GM23338 (cell line): ENCODE results near the gene CFAP77. TPM values are rescaled to one million over a fixed set of nuclear protein-coding genes. Genes with fewer than 3 reads are reported as not detected.

Source experiments
- ATAC-seq: fragments of 200-7000 bp; cut with Tn5 transposase; 3 replicates; pipeline ENCODE4 v1.9.1; 2020
- DNase-seq: peaks from one replicate; pipeline ENCODE4 v3.0.0-alpha.2; 2015; ENCODE audit warnings: low spot score
- H2AFZ ChIP-seq: fragments of 200-600 bp; sonication (generic); 2 replicates; pipeline ENCODE4 v1.8.0; 2016; ENCODE audit warnings: antibody characterized with exemption, mild to moderate bottlenecking, moderate library complexity
- H3F3A ChIP-seq: fragments of 200-600 bp; sonication (generic); replicated peaks from 2 replicates; pipeline ENCODE4 v1.8.0; 2017; ENCODE audit warnings: antibody characterized with exemption, mixed run types, low read depth
- H3K27ac ChIP-seq: fragments of 200-600 bp; sonication (generic); 2 replicates; pipeline ENCODE4 v1.6.1; 2016; ENCODE audit warnings: low read depth
- H3K27me3 ChIP-seq: fragments of 200-600 bp; sonication (generic); 2 replicates; pipeline ENCODE4 v1.8.0; 2016; ENCODE audit warnings: mild to moderate bottlenecking, mixed run types, moderate library complexity; ENCODE audit not compliant: insufficient read depth
- H3K36me3 ChIP-seq: fragments of 200-600 bp; sonication (generic); 2 replicates; pipeline ENCODE4 v1.8.0; 2016; ENCODE audit warnings: mild to moderate bottlenecking; ENCODE audit not compliant: insufficient read depth
- H3K4me1 ChIP-seq: fragments of 200-600 bp; sonication (generic); 2 replicates; pipeline ENCODE4 v1.8.0; 2016; ENCODE audit warnings: mild to moderate bottlenecking, moderate library complexity; ENCODE audit not compliant: insufficient read depth
- H3K4me2 ChIP-seq: fragments of 200-600 bp; sonication (generic); 2 replicates; pipeline ENCODE4 v1.7.1; 2017; ENCODE audit warnings: mixed run types
- H3K4me3 ChIP-seq: fragments of 200-600 bp; sonication (generic); 2 replicates; pipeline ENCODE4 v1.6.1; 2016; ENCODE audit warnings: mixed run types
- H3K79me2 ChIP-seq: fragments of 200-600 bp; sonication (generic); replicated peaks from 2 replicates; pipeline ENCODE4 v1.8.0; 2017; ENCODE audit warnings: mild to moderate bottlenecking; ENCODE audit not compliant: insufficient read depth
- H3K9me2 ChIP-seq: fragments of 200-600 bp; sonication (generic); 2 replicates; pipeline ENCODE4 v1.8.0; 2017; ENCODE audit not compliant: insufficient read depth
- H4K20me1 ChIP-seq: fragments of 200-600 bp; sonication (generic); replicated peaks from 2 replicates; pipeline ENCODE4 v1.8.0; 2017; ENCODE audit warnings: mild to moderate bottlenecking; ENCODE audit not compliant: insufficient read depth
- H3K27ac Mint-ChIP-seq: 2 replicates; pipeline ENCODE4 v1.8.0; 2020; ENCODE audit warnings: inconsistent platforms, mild to moderate bottlenecking, moderate library complexity, mixed read lengths
- H3K27me3 Mint-ChIP-seq: 3 replicates; pipeline ENCODE4 v1.8.0; 2022; ENCODE audit warnings: low read depth, mild to moderate bottlenecking, moderate library complexity, mixed read lengths, inconsistent platforms; ENCODE audit not compliant: insufficient read depth, poor library complexity
- H3K36me3 Mint-ChIP-seq: 3 replicates; pipeline ENCODE4 v1.8.0; 2021; ENCODE audit warnings: low read depth, mild to moderate bottlenecking, inconsistent platforms, moderate library complexity, mixed read lengths
- H3K4me1 Mint-ChIP-seq: 3 replicates; pipeline ENCODE4 v1.8.0; 2020; ENCODE audit warnings: mild to moderate bottlenecking, inconsistent platforms, mixed read lengths
- H3K4me3 Mint-ChIP-seq: 3 replicates; pipeline ENCODE4 v1.8.0; 2021; ENCODE audit warnings: moderate library complexity, mild to moderate bottlenecking, inconsistent platforms, mixed read lengths
- H3K9me3 Mint-ChIP-seq: 3 replicates; pipeline ENCODE4 v1.8.0; 2020; ENCODE audit warnings: moderate library complexity, mild to moderate bottlenecking, inconsistent platforms, mixed read lengths
- CTCF ChIP-seq, 2 experiments: fragments of 200-600 bp in 1 of 2; sonication (generic) in 1 of 2; conservative IDR thresholded peaks; 2 replicates each; pipeline versions ENCODE4 v1.5.1 to v1.6.1; 2016 to 2017; ENCODE audit warnings: antibody characterized with exemption in 2 of 2, low read depth in 2 of 2, mild to moderate bottlenecking in 2 of 2, moderate library complexity in 1 of 2
- EZH2phosphoT487 ChIP-seq: fragments of 200-600 bp; sonication (generic); IDR thresholded peaks from one replicate; pipeline ENCODE4 v1.8.1; 2018; ENCODE audit warnings: antibody characterized with exemption; ENCODE audit not compliant: unreplicated experiment
- JUNB ChIP-seq: IDR thresholded peaks from one replicate; pipeline ENCODE4 v1.6.1; 2016; ENCODE audit warnings: antibody characterized with exemption; ENCODE audit not compliant: unreplicated experiment
- NANOG ChIP-seq: IDR thresholded peaks from 2 replicates; pipeline ENCODE4 v1.6.1; 2016; ENCODE audit warnings: antibody characterized with exemption, borderline replicate concordance
- POLR2AphosphoS5 ChIP-seq: IDR thresholded peaks from 2 replicates; pipeline ENCODE4 v1.6.1; 2016; ENCODE audit warnings: antibody characterized with exemption, low read depth
- STAT1 ChIP-seq: IDR thresholded peaks from one replicate; pipeline ENCODE4 v1.6.1; 2016; ENCODE audit warnings: antibody characterized with exemption; ENCODE audit not compliant: unreplicated experiment
- ZNF114 ChIP-seq: fragments of 250-450 bp; sonication (Bioruptor Pico); IDR thresholded peaks from 2 replicates; pipeline ENCODE4 v1.5.0; 2020; ENCODE audit warnings: mild to moderate bottlenecking, moderate library complexity
- ZNF331 ChIP-seq: fragments of 250-450 bp; sonication (Bioruptor Pico); IDR thresholded peaks from 2 replicates; pipeline ENCODE4 v1.5.0; 2020; ENCODE audit warnings: low read depth, mild to moderate bottlenecking, moderate library complexity
- ZNF462 ChIP-seq: fragments of 250-450 bp; sonication (Bioruptor Pico); IDR thresholded peaks from 2 replicates; pipeline ENCODE4 v1.5.0; 2020; ENCODE audit warnings: mild to moderate bottlenecking, moderate library complexity
- polyA plus RNA-seq: library from polyadenylated mRNA; unstranded; fragments of >200 nt; fragmentation: Nextera tagmentation; extraction: Ambion mirVana; gene quantifications from 2 replicates; pipeline ENCODE4 v1.2.1, GENCODE V29; 2016
- total RNA-seq: library from RNA; depleted of rRNA; stranded (reverse); fragments of >200 nt; shearing (Covaris generic); gene quantifications from 2 replicates; pipeline ENCODE4 v1.2.3, GENCODE V29; 2014
- TF ChIP-seq, protein P1 (sequence below): IDR thresholded peaks from 2 replicates; pipeline ENCODE4 v1.6.1; 2016; ENCODE audit warnings: antibody characterized with exemption

The CFAP77 gene
- total and polyA plus RNA-seq, 2 experiments from 2014 or later = 0.97 to 1.3 TPM

GRCh38 chr9:132534832-132535231, 124.8 kb downstream of the CFAP77 start:
- H3K4me3 Mint-ChIP-seq = no peak overlapping the region
- no peaks in the 10 kb centered on the region for H3K79me2 ChIP-seq
- H4K20me1 ChIP-seq = no peaks in the 10 kb centered on the region
- H3K9me3 Mint-ChIP-seq = peaks cover 28% of the 10 kb centered on the region
- TF ChIP-seq ZNF114 (CRISPR knock-in tag) = no peak
- TF ChIP-seq STAT1 = no peak
- TF ChIP-seq, protein P1, sequence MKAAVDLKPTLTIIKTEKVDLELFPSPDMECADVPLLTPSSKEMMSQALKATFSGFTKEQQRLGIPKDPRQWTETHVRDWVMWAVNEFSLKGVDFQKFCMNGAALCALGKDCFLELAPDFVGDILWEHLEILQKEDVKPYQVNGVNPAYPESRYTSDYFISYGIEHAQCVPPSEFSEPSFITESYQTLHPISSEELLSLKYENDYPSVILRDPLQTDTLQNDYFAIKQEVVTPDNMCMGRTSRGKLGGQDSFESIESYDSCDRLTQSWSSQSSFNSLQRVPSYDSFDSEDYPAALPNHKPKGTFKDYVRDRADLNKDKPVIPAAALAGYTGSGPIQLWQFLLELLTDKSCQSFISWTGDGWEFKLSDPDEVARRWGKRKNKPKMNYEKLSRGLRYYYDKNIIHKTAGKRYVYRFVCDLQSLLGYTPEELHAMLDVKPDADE = no peak
- TF ChIP-seq JUNB = no peak
- no peak for TF ChIP-seq EZH2phosphoT487
- no peak for TF ChIP-seq POLR2AphosphoS5
- no peak for TF ChIP-seq ZNF331 (CRISPR knock-in tag)
- TF ChIP-seq CTCF (conservative IDR thresholded peaks at IDR 0.05; ENCODE audit: low read depth in 2 of 2) = no peak
- TF ChIP-seq NANOG = no peak
- TF ChIP-seq ZNF462 (CRISPR knock-in tag) = no peak
- no peak overlapping the region for H2AFZ ChIP-seq
- H3K4me1 Mint-ChIP-seq = peaks cover 6% of the 10 kb centered on the region
- H3K4me1 ChIP-seq = peaks cover 12% of the 10 kb centered on the region; the same call in 1 of the 2 replicates
- H3K9me2 ChIP-seq = 0 out of 2 replicates have a peak, but pooled peaks cover 4% of the 10 kb centered on the region
- peaks cover 10% of the 10 kb centered on the region for H3K27me3 Mint-ChIP-seq
- H3K27ac ChIP-seq = no peak overlapping the region
- DNase-seq (no peak), ATAC-seq (no peak)
- no peak overlapping the region for H3K4me2 ChIP-seq
- no peak overlapping the region for H3K4me3 ChIP-seq
- H3K27ac Mint-ChIP-seq = no peak overlapping the region
- H3K36me3 Mint-ChIP-seq = peaks cover 5% of the 10 kb centered on the region; the same call in 2 of the 3 replicates
- H3F3A ChIP-seq = no peaks in the 10 kb centered on the region
- no peaks in the 10 kb centered on the region for H3K27me3 ChIP-seq
- H3K36me3 ChIP-seq = no peaks in the 10 kb centered on the region
